Fibroblast of lung (primary cell): ENCODE data around the gene CEP63.
"Not testable (repeated sequence)": the region's sequence is repeated elsewhere in the genome, so short reads cannot be mapped to it uniquely, and the experiment has no call there.

Source experiments
- EZH2 ChIP-seq: IDR thresholded peaks from 2 replicates; pipeline ENCODE4 v1.5.1; 2012; ENCODE audit warnings: low read length, control low read depth, mild to moderate bottlenecking; ENCODE audit errors: missing control alignments
- TF ChIP-seq, protein P1 (sequence below), 2 donors: IDR thresholded peaks in 1 of 2; conservative IDR thresholded peaks in 1 of 2; 1 replicate in 1 of 2; 2 replicates in 1 of 2; pipeline ENCODE4 v1.5.1; 2011 to 2012; ENCODE audit warnings: low read length in 2 of 2, control low read depth in 1 of 2, inconsistent platforms in 1 of 2, low read depth in 1 of 2, mild to moderate bottlenecking in 1 of 2

- TF ChIP-seq, protein P1, sequence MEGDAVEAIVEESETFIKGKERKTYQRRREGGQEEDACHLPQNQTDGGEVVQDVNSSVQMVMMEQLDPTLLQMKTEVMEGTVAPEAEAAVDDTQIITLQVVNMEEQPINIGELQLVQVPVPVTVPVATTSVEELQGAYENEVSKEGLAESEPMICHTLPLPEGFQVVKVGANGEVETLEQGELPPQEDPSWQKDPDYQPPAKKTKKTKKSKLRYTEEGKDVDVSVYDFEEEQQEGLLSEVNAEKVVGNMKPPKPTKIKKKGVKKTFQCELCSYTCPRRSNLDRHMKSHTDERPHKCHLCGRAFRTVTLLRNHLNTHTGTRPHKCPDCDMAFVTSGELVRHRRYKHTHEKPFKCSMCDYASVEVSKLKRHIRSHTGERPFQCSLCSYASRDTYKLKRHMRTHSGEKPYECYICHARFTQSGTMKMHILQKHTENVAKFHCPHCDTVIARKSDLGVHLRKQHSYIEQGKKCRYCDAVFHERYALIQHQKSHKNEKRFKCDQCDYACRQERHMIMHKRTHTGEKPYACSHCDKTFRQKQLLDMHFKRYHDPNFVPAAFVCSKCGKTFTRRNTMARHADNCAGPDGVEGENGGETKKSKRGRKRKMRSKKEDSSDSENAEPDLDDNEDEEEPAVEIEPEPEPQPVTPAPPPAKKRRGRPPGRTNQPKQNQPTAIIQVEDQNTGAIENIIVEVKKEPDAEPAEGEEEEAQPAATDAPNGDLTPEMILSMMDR (conservative IDR thresholded peaks at IDR 0.05 in 1 of 2, IDR thresholded peaks at IDR 0.05 in 1 of 2; ENCODE audit: low read depth in 1 of 2, low read length in 2 of 2) = not testable (repeated sequence)
- not testable (repeated sequence) for TF ChIP-seq EZH2
Measured at GRCh38 chr3:134544783-134545182, 58.9 kb downstream of the CEP63 start.
